ENCODE measurements around the gene PICALM. TPM values are rescaled to one million over a fixed set of nuclear protein-coding genes. Genes with fewer than 3 reads are reported as not detected.

Gene PICALM
- total and polyA plus RNA-seq, 12 donors, result 33.9 to 217 (median 116) TPM

DNA sequence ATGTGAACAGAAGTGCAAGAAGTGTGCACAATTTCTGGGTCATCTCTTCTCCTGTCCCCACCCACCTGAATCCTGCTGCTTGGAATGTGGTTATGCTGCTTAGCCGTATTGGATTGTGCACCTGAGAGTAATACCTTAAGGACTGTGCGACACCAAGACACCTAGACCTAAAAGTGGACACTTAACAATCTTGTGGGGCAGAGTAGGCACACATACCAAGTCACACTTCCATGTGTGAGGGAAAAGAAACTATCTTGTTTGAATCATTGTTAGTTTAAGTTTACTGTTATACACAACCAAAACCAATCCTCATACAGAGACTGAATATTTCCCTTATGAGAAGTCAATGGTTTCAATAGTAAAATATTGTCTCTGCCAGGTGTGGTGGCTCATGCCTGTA is 120.0 kb downstream of the PICALM start:
- intact Hi-C loops (cut with DNase I), result loop anchor here (10.0 kb wide), 3 partner anchors 96 to 346 kb away; no protein-coding TSS in a partner anchor
- Histone ChIP-seq H3K4me1 (replicated peaks in 1 of 2) (peaks cover 4 to 27% of the 10 kb centered on the region in 2 donors), H3K4me3 (no peak overlapping the region)

DNA sequence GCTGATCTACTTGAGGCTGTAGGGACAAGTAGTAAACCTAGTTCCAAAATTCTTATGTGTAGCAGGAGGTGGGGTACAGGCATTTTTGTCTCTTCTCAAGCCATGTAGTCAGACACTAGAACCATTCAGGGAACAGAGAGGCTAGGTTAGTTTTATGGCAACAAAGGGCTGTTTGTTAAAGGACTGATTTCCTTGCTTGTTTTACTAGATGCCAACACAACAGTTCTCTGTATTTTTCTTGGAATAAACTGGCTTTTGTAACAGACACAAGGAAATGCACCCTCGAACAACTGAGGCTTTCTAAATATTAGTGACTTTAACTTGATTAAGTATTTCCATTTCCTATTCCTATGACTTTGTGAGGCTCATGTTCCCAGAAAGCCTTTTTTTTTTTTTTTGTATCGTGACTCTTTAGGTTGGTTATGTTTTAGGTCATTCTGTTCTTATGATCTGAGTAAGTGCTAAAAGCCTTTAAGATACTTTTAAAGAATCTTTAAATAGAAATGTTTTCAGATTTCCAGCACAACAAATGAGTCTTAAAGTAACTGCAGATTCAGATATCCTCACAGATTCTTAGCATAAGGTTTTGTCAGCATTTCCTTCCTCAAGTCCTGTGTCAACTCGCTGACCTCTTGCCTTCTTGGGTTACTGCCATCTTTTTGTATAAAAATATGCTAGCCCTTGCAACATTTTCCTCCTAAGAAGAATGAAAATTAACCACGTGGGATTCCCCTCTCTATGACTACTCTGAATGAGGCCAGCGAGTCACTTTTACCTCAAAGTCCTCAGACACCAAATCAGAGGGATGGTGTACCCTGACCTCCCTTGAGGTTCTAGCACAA is 121.2 kb downstream of the PICALM start:
- WGBS, 4 donors, result 21 to 27% (median 25%) methylated on average over 5 of the region's 5 CpGs
- Histone ChIP-seq H3K36me3 (replicated peaks in 1 of 2) (no peaks in the 10 kb centered on the region), H3K27me3 (no peaks in the 10 kb centered on the region), H3K4me3 (no peak overlapping the region), H3K9me3 (replicated peaks in 1 of 3) (no peaks in the 10 kb centered on the region), H3K27ac (peak overlapping the region in 3 of 5 donors; percentile 30 to 74 (median 72)), H3K4me1 (replicated peaks in 1 of 2) (peaks cover 4 to 27% of the 10 kb centered on the region in 2 donors)
- intact Hi-C loops (cut with DNase I), result loop anchor here (10.0 kb wide), 3 partner anchors 97 to 347 kb away; no protein-coding TSS in a partner anchor
- peak in 5 of 7 donors; percentile 47 to 77 (median 67) for DNase-seq
- TF ChIP-seq, protein P1, sequence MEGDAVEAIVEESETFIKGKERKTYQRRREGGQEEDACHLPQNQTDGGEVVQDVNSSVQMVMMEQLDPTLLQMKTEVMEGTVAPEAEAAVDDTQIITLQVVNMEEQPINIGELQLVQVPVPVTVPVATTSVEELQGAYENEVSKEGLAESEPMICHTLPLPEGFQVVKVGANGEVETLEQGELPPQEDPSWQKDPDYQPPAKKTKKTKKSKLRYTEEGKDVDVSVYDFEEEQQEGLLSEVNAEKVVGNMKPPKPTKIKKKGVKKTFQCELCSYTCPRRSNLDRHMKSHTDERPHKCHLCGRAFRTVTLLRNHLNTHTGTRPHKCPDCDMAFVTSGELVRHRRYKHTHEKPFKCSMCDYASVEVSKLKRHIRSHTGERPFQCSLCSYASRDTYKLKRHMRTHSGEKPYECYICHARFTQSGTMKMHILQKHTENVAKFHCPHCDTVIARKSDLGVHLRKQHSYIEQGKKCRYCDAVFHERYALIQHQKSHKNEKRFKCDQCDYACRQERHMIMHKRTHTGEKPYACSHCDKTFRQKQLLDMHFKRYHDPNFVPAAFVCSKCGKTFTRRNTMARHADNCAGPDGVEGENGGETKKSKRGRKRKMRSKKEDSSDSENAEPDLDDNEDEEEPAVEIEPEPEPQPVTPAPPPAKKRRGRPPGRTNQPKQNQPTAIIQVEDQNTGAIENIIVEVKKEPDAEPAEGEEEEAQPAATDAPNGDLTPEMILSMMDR (IDR thresholded peaks at IDR 0.05), result no peak
- no peak for TF ChIP-seq POLR2A (IDR thresholded peaks at IDR 0.05)

More for the DNA sequence above, 120.0 kb downstream of the PICALM start:
- Histone ChIP-seq H3K9me3 (replicated peaks in 1 of 3) (no peaks in the 10 kb centered on the region), H3K36me3 (replicated peaks in 1 of 2) (no peaks in the 10 kb centered on the region), H3K27me3 (no peaks in the 10 kb centered on the region), H3K27ac (peak overlapping the region in 1 of 5 donors; percentile 72)
- no peak for DNase-seq
- 94 to 98% (median 97%) methylated on average over 2 of the region's 2 CpGs for WGBS, 4 donors
- no peak for TF ChIP-seq POLR2A (IDR thresholded peaks at IDR 0.05)
- TF ChIP-seq, protein P1 (IDR thresholded peaks at IDR 0.05), result no peak

DNA sequence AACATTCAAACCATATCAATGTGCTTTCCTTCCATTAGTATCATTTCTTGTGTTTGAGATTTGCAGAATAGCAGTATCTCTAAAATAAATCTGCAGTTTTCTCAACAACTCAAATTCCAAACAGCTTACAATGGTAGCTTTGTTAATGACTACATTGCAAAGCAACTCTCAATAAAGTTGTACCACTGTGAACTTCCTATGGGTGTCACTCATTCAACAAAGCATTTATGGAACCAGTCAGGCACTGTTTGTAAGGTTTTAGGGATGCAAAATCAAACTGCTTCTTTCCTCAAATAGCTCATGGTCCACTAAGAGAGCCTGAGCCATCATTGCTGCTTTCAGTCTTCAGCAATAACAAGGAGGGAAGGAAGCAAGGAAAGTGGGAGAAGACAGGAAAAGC is 122.7 kb downstream of the PICALM start:
- Histone ChIP-seq H3K27ac (peak overlapping the region in 1 of 5 donors; percentile 74), H3K36me3 (replicated peaks in 1 of 2) (no peaks in the 10 kb centered on the region), H3K9me3 (replicated peaks in 1 of 3) (no peaks in the 10 kb centered on the region), H3K4me3 (no peak overlapping the region), H3K4me1 (replicated peaks in 1 of 2) (peaks cover 4 to 27% of the 10 kb centered on the region in 2 donors), H3K27me3 (no peaks in the 10 kb centered on the region)
- no peak for DNase-seq
- intact Hi-C loops (cut with DNase I), result loop anchor here (10.0 kb wide), 3 partner anchors 99 to 349 kb away; no protein-coding TSS in a partner anchor
- TF ChIP-seq POLR2A (IDR thresholded peaks at IDR 0.05), result no peak
- TF ChIP-seq, protein P1 (IDR thresholded peaks at IDR 0.05), result no peak

DNA sequence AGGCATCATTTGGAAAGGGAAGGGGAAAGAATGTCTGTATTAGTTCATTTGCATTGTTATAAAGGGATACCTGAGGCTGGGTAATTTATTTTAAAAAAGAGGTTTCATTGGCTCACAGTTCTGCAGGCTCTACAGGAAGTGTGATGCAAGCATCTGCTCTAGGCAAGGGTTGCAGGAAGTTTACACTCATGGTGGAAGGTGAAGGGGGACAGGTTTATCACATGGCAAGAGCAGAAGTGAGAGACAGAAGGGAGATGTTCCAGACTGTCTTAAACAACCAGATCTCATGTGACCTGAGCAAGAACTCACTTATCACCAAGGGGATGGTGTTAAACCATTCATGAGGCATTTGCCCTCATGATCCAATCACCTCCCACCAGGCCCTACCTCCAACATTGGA is 123.1 kb downstream of the PICALM start:
- Histone ChIP-seq H3K4me3 (no peak overlapping the region), H3K9me3 (replicated peaks in 1 of 3) (no peaks in the 10 kb centered on the region), H3K27ac (no peak overlapping the region), H3K27me3 (no peaks in the 10 kb centered on the region), H3K4me1 (replicated peaks in 1 of 2) (peaks cover 4 to 27% of the 10 kb centered on the region in 2 donors), H3K36me3 (replicated peaks in 1 of 2) (no peaks in the 10 kb centered on the region)
- intact Hi-C loops (cut with DNase I), result loop anchor here (10.0 kb wide), 3 partner anchors 99 to 349 kb away; no protein-coding TSS in a partner anchor
- no peak for DNase-seq
- TF ChIP-seq POLR2A (IDR thresholded peaks at IDR 0.05), result no peak
- TF ChIP-seq, protein P1 (IDR thresholded peaks at IDR 0.05), result no peak

Measured in adrenal gland (tissue), 12 donors.